ENCODE data around the gene BCAN.

The BCAN gene

DNA sequence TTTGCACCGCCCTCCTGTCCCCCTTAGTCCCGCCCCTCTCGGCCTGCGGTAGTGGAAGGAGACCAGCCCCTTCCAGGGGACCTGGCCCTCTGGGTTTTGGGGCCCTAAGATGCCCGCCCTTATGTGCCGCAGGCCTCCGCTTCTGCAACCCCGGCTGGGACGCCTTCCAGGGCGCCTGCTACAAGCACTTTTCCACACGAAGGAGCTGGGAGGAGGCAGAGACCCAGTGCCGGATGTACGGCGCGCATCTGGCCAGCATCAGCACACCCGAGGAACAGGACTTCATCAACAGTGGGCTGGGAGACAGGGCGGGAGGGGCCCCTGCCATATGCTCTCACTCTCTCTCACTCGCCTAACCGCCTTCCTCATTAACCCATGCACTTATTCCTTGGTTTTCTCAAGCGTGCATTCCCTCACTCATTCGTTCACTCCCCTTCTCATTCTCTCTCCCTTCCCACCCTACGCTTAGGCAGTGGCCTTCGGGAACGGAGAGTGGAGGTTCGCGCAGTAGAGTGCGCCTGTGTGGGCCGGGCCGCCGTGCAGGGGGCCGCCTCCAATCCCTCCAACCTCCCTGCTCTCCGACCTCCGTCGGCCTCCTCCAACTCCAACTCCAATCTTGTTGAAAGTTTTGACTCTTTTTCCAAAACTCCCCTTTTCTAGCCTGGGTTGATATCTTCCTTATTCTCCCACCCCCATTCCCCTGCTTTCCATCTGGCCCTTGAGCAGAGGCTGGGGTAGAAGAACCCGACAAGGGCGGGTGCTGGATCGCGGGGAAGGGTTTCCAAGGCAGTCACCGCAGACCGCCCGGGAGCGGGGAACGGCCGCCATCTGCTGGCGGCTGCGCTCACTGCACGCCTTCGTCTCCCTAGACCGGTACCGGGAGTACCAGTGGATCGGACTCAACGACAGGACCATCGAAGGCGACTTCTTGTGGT is 15.2 kb downstream of the BCAN start:
- in situ Hi-C loops (cut with HindIII; ENCODE audit: low pct_ligation_motif_present, low pct_unique_long_range_greater_than_20kb, low sequenced_read_pairs), result no loop called here

DNA sequence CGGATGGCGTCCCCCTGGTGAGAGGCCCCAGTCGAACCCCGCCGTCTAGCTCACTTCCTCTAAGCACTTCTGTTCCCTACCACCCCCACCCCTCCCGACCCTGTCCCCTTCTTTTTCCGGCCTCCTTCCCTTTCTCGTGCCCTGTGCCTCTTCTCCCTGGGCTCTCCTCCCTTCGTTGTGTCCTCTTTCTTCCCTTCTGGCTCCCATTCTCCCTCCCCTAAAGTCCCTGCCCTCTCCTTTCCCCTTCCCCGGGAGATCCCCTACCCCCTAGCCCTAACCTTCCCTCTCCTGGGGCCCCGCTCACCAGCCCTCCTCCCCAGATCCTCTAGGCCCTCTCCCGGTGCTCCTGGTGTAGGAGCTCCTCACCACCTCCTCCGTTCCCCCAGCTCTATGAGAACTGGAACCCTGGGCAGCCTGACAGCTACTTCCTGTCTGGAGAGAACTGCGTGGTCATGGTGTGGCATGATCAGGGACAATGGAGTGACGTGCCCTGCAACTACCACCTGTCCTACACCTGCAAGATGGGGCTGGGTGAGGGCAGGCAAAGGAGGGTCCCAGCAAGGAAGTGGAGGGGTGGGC is 15.9 kb downstream of the BCAN start:
- DNase-seq, result no peak
- in situ Hi-C loops (cut with HindIII; ENCODE audit: low pct_ligation_motif_present, low pct_unique_long_range_greater_than_20kb, low sequenced_read_pairs), result no loop called here

More for the DNA sequence above, 15.2 kb downstream of the BCAN start:
- peak; percentile 63 for DNase-seq

DNA sequence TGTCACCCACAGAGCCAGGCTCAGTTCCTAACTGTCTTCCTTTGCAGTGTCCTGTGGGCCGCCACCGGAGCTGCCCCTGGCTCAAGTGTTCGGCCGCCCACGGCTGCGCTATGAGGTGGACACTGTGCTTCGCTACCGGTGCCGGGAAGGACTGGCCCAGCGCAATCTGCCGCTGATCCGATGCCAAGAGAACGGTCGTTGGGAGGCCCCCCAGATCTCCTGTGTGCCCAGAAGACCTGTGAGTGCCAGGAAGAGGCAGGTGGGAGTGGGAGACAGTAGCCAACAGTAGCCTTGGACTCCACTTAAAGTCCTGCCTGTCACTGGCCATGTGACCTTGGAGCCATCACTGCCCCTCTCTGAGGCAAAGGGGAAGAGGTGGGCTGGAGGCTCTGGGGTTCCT is 16.6 kb downstream of the BCAN start:
- in situ Hi-C loops (cut with HindIII; ENCODE audit: low pct_ligation_motif_present, low pct_unique_long_range_greater_than_20kb, low sequenced_read_pairs), result no loop called here
- DNase-seq, result no peak

DNA sequence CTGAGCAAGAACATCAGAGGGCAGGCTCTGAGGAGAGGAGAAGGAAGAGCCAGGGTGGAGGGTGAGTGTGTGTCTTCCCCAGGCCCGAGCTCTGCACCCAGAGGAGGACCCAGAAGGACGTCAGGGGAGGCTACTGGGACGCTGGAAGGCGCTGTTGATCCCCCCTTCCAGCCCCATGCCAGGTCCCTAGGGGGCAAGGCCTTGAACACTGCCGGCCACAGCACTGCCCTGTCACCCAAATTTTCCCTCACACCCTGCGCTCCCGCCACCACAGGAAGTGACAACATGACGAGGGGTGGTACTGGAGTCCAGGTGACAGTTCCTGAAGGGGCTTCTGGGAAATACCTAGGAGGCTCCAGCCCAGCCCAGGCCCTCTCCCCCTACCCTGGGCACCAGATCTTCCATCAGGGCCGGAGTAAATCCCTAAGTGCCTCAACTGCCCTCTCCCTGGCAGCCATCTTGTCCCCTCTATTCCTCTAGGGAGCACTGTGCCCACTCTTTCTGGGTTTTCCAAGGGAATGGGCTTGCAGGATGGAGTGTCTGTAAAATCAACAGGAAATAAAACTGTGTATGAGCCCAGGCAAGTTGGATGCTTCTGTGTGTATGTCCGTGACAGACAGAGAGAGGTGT is 17.1 kb downstream of the BCAN start:
- DNase-seq, result no peak
- in situ Hi-C loops (cut with HindIII; ENCODE audit: low pct_ligation_motif_present, low pct_unique_long_range_greater_than_20kb, low sequenced_read_pairs), result no loop called here

DNA sequence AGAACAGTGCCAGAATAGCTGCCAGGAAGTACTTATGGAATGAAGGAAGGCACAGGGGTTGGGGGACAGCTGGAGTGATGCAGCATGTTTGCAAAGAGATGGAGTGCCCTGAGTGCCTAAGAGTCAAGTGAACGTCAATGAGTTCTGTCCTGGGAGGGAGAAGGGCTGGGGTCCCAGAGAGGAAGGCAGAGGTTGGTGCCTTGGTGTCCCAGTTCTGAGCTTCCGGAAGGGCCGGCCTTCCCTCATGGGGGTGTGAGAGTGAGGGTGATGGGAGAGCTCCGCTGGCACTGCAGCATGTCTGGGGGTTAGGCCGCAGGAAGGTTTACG is 17.7 kb downstream of the BCAN start:
- no peak for DNase-seq
- in situ Hi-C loops (cut with HindIII; ENCODE audit: low pct_ligation_motif_present, low pct_unique_long_range_greater_than_20kb, low sequenced_read_pairs), result no loop called here

DNA sequence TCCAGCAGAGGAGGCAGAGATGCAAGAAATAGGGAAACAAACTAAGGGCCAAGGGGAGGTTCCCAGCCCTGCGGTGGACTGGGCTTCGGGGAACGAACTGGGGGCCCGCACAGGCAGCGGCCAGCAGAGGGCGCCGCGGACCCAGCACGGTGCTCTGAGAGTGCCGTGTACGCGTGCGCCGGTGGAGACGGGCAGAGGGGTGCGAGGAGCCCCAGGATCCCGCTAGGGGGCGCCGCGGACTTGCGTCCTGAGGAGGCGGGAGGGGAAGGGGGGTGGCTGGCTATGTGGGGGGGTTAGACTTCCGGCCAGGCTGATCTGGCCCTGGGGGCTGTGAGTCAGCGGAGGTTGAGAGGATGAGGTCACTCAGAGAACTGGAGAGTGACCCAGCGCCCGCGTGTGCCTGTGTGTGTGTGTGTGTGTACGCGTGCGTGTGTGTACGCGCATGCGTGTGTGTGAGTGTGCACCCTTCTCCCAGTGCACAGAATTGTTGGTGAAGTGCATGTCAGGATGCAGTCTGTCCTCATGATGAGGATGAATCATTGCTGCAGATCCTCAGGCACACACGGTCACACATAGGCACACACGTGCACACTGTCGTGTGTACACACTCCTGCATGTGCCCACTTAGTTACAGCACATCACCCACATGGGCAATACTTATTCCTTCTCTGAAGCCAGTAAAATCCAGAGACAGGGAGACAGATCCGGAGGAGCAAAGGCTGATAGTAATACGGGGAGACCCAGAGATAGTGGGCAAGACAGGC is 18.3 kb downstream of the BCAN start:
- in situ Hi-C loops (cut with HindIII; ENCODE audit: low pct_ligation_motif_present, low pct_unique_long_range_greater_than_20kb, low sequenced_read_pairs), result no loop called here
- peak; percentile 99 for DNase-seq

DNA sequence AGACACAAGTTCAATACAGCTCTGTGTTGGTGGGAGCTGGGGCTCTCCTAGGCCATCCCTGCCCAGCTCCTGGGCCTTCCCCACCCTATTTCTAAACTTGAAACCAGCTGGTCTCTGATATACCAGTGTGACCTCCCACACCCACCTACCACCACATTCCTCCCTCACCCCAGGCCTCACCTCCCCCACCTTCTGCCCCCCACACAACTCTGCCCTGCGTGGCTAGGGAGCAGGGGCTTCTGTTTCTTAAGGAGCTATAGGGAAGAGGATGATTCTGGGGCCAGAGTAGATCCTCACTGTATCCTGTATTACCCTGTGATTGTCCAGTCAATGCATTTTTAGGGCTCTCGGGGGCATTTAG is 18.8 kb downstream of the BCAN start:
- no peak for DNase-seq
- in situ Hi-C loops (cut with HindIII; ENCODE audit: low pct_ligation_motif_present, low pct_unique_long_range_greater_than_20kb, low sequenced_read_pairs), result no loop called here

DNA sequence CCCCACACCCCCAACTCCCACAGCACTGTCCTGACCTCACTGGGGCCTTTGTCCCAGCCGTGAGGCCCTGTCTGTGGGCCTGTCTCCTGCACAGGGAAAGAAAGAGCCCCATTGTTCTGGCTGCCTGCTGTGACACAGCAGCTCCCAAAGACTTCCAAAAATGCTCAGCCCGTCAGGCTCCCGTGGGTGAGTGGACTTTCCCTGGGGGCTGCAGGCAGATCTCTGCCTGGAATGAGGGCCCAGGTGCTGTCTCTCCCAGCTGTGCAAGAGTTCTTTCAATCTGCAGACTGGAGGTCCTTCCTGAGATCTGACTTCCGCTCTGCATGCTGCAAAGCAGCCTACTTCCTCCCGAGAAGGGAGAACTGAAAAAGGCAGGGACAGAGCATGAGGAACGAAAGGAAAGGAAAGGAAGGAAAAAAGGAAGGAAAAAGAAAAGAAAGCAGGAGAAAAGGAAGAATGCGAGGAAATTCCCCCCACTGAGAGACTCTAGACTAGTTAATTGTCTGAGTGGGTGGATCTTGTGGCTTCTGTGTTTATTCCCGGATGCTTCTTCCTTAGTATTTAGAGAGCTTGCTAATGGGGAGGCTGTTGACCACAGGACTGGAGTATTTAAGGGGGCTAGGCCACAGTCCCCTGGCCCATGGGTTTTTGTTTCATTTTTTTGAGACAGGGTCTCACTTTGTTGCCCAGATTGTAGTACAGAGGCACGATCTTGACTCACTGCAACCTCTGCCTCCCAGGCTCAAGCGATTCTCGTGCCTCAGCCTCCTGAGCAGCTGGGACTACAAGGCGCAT is 20.3 kb downstream of the BCAN start:
- in situ Hi-C loops (cut with HindIII; ENCODE audit: low pct_ligation_motif_present, low pct_unique_long_range_greater_than_20kb, low sequenced_read_pairs), result no loop called here
- no peak for DNase-seq

DNA sequence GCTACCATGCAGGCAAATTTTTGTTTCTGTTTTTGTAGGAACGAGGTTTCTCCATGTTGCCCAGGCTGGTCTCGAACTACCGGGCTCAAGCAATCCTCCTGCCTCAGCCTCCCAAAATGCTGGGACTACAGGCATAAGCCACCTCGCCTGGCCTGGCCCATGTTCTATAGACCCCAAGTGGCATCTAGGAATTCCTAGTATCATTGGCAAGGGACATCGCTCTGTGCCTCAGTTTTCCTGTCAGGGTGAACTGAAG is 20.8 kb downstream of the BCAN start:
- no peak for DNase-seq
- in situ Hi-C loops (cut with HindIII; ENCODE audit: low pct_ligation_motif_present, low pct_unique_long_range_greater_than_20kb, low sequenced_read_pairs), result no loop called here

DNA sequence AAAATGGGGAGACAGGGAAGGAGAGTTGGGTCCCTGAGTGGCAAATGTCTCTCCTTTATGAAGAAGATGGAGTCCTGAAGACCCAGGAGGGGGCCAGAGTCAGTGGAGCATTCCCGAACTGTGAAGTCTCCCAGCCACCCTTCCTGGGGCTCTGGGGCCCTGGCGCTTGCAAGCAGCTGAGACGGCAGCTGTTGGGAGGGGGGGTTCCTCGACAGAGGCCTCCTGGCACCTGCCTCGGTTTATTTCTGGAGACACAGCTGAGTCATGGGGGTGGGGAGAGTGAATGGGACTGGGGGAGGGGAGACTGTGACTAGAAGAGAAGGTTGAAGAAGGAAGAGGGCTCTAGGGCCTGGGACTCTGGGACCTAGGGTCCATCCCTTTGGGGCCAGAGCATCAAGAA is 21.3 kb downstream of the BCAN start:
- DNase-seq, result no peak

DNA sequence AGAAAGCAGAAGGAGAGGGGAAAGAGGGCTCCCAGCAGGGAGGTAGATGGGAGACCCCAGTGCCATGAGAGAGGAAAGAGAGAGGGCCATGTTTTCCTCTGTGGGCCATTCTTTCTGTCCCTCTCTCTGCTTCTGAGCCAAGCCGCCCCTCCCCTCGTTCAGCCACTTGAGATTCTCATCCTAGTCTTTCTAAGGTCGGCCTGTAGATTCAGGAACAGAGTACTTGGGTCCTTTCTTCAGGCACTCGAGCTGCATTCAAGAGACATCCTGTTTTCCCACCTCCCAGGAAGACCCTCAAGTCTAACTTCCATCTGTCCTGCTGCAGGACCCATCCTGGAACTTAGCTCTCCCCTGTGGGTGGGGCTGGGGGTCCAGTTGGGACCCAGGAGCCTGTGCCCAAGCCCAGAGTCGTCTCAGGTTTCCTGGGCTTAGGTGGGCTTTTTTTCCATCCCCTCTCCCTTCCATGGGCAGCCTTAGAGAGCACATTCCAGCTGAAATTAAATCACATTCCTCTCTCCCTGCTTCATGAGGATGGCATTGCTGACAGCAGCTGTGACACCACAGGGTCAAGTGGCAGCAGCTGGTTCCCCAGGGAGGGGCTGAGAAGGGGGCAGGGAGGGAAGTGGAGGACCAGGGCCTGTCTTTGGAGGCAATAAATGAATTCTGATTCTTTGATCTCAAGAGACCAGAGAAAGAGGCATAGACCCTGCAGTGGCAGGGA is 22.3 kb downstream of the BCAN start:
- no peak for DNase-seq
- in situ Hi-C loops (cut with HindIII; ENCODE audit: low pct_ligation_motif_present, low pct_unique_long_range_greater_than_20kb, low sequenced_read_pairs), result no loop called here

More for the DNA sequence above, 21.3 kb downstream of the BCAN start:
- in situ Hi-C loops (cut with HindIII; ENCODE audit: low pct_ligation_motif_present, low pct_unique_long_range_greater_than_20kb, low sequenced_read_pairs), result no loop called here

DNA sequence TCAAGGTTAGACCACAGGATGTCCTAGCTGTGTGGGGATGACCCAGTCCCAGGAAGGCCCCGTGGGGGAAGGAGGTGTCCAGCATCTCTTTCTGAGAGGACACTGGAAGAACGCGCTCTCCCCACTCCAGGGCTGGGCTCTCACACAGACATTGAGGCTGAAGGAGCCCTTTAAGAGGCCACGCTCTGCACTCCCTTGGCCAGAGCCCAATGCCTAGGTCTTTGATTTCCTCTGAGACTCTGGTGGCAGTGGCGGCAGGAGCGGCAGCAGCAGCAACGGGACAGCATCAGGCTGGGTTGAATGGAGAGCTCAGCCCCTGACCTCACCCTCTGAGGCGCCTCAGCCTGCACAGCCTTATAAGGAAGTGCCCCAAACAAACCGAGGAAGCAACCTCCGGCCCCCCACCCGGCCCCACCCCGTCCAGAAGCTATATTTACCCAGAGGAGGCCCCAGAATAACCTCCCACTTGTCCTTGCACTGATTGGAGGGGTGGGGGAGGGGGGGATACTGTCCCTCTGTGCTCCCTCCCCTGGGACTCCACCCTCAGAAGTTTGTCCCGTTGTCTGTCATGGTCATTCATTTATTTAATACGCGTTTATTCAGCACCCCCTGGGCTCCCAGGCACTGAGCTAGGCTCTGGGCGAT is 23.0 kb downstream of the BCAN start:
- no peak for DNase-seq
- in situ Hi-C loops (cut with HindIII; ENCODE audit: low pct_ligation_motif_present, low pct_unique_long_range_greater_than_20kb, low sequenced_read_pairs), result no loop called here

DNA sequence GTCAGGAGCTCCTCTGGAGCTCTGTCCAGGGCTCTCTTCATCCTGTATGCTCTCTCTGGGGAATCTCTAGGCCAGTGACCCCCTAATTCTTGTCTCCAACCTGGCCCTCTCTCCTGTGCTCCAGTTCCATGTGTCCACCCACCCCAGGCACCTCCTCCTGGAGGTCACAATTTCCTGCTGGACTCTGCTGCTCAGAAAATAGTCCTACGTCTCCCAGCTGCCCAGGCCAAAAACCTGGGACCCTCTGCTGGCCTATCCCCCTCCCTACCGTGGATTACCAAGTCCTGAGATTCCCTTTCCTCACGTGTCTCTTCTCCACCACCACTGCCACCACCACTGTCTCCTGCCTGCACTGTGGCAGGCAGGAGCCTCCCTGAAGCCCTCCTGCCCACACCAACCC is 23.6 kb downstream of the BCAN start:
- DNase-seq, result no peak
- in situ Hi-C loops (cut with HindIII; ENCODE audit: low pct_ligation_motif_present, low pct_unique_long_range_greater_than_20kb, low sequenced_read_pairs), result no loop called here

DNA sequence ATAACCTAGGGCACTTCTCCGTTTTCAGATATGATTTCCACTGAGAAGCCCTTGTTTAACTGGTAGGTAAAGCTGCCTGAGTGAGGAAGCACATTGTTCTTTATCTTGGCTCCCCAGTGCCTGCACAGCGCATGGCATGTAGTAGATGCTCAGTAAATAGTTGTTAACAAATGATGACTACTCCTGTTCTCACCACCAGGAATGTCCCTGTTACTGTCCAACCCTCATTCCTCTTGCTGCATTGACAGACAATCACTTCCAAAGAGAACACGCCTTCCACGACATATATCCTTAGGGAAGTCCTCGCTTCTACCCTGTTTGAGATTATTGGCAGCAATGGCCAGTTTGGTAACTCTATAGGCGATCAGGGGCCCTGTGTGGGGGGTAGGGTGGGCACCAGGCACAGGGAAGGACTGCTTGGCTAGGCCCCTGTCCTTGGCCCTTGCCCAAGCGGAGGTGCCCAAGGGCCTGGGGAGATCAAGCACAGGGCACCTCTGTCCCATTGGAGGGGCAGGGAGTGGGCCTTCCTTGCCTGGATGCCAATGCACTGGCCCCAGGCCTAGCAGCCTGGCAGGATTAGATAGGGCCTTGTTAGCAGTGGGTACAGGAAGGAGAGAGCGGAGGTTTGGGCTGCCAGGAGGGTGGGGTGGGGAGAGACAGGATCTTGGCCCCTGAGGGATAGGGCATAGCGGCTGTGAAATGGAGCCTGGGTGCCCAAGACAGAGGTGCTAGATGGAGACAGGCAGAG is 25.1 kb downstream of the BCAN start:
- in situ Hi-C loops (cut with HindIII; ENCODE audit: low pct_ligation_motif_present, low pct_unique_long_range_greater_than_20kb, low sequenced_read_pairs), result no loop called here
- DNase-seq, result no peak

DNA sequence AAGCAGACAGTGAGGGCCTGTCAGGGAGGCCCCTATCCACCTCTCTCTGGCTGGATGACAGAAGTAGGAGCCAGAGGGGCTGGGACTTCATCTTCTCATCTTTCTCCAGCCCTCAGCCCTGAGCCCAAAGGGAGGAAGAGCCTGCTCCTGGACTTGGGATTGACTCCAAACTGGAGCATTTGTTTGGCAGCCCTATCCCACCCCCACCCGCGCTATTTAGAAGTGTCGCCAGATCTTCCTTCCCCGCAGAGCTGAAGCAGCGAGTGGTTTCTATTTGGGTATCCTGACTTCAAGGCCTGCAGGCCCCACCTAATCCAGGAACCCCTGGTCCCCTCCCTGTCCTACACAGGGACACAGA is 25.7 kb downstream of the BCAN start:
- no peak for DNase-seq
- in situ Hi-C loops (cut with HindIII; ENCODE audit: low pct_ligation_motif_present, low pct_unique_long_range_greater_than_20kb, low sequenced_read_pairs), result no loop called here

DNA sequence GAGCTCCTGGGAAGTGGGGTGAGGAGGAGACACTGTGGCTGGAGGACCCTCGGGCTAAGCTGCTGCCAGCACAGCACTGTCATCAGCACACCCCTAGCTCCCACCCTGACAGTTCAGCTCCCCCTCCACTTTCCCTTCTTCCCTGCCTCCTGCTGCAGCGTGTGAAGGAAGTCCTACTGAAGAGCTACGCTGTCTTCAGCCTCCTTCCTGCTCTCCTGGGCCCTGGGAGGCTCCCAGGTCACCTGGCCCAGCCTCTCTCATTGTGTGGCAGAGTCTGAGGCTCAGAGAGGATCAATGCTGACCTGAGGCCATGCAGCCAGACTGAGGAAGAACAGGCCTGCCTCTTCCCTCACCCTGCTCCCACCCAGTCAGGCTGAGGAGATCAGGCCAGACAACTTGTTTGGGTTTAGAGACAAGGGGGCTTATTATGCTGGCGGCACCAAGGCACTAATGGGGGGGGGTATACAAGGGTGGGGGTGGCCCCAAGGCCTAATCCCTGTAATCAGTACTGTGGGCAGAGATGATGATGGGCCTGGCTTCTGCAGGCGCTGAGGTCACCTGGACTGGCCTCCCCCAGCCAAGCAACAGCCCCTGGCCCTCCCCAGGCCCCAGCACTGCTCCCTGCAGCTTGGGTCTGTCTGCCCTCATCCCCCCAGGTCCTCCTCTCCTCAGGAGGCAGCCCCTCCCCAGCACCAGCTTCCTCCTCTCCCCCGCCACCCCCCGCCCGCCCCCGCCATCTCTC is 26.2 kb downstream of the BCAN start:
- in situ Hi-C loops (cut with HindIII; ENCODE audit: low pct_ligation_motif_present, low pct_unique_long_range_greater_than_20kb, low sequenced_read_pairs), result no loop called here
- no peak for DNase-seq

All from ACHN (cell line).